HG03520 (cell line): Measurements from ENCODE around the gene RSPH9.

Source experiments
- ATAC-seq: cut with Tn5 transposase; IDR thresholded peaks from one replicate; pipeline ENCODE4 v1.9.1; 2021; ENCODE audit warnings: mild to moderate bottlenecking, moderate library complexity; ENCODE audit not compliant: unreplicated experiment

RSPH9 gene

GRCh38 chr6:43707767-43708166 is 62.9 kb downstream of the RSPH9 start:
- no peak for ATAC-seq

DNA sequence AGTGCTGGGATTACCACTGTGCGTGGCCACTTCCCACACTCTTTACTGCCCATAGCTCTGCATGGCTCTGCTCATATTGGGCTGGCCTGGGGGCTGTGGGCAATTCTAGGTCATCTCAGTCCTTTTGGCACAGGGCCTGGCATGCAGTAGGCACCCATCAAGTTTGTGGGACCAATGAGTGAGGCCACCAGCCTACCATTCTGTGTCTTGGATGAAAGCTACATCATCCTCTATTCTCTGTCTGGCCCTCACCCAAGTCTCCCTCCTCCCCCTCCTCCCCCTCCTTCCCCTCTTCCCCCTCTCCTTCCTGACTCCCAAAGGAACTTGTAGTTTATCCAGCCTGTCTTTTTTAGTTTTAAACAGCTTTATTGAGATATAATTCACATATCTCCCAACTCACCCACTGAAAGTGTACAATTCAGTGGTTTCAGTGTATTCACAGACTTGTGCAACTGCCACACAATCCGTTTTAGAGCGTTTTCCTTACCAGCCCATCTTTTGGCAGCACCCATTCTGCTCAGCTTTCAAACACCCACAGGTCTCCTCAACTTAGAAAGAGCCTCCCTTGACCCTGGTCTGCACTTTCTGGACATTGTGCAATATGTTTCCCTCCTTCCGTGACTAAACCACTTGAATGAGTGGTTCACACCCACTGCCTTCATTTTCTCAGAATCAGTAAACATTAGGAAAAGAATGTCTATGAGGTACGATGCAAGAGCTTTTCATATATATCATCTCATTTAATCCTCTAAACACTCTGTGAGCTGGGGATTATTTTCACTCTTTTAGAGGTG is 64.2 kb downstream of the RSPH9 start:
- no peak for ATAC-seq

DNA sequence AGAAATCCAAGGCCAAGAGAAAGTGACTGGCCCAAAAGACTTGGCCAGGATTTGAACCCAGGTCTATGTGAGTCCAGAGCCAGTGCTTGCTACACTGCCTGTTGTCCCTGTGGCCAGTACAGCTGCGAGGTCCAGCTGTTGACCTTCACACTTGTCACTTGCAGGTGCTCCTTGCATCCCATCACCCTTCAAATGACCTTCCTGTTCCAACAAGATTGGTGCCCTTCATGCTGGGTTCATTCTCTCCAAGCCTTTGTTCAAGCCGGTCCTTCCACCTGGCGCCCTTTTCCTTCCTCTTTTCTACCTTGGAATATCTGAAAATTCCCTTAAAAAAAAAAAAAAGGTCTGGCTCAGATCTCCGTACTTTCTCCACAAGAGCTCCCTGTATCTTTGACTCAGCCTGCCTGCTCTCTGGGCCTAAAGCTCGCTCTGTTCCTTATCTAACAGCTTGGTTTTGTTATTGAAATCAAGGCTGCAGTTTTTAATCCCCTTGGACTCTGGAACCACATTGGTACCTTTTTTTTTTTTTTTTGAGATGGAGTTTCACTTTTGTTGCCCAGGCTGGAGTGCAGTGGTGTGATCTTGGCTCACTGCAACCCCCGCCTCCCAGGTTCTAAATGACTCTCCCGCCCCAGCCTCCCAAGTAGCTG is 64.9 kb downstream of the RSPH9 start:
- no peak for ATAC-seq

- no peak for ATAC-seq
Observed at GRCh38 chr6:43710576-43710975, 65.7 kb downstream of the RSPH9 start.

DNA sequence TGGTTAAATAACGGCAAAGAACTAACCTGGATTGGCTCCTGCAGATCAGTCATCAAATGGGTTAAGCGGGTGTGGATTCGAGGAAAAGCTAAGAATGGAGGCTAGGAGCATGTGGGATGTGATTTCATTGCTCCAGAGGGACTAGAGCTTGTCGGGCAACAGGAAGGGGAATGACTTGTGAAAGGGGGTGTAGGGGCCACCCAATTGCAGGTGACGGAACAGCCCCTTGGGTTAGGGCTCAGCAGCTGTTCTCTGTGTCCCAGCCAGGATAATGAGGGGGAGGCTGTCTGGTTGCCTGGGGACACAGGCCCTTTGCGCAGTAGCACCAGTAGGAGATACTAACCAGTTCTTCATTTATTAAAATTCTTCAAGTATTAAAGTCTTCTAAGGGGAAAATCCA is 67.7 kb downstream of the RSPH9 start:
- ATAC-seq, result no peak

DNA sequence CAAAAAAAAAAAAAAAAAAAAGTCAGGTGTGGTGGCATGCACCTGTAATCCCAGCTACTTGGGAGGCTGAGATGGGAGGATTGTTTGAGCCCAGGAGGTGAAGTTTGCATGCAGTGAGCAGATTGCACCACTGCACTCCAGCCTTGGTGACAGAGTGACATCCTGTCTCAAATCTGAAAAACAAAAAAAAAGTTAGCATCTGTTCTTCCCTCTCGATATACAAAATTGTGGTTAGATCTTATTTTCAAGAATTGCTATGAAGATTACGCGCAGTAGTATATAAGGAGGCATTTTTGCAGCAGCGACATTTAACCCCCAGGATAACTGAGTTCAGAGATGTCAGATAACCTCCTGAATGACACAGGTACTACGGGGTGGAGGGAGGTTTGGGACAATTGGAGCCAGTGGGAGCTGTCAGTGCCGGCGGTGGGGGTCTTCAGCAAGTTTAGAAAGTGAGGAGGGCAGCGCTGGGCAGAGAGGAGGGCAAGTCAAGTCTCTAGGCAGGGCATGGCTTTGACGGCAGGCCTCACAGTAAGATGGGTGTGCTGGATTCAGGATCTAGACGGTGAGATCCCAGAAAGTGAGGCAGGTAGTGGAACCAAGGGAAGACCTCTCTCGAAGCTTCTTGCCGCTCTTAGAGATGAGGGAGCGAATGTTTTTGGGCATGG is 68.9 kb downstream of the RSPH9 start:
- ATAC-seq, result no peak

DNA sequence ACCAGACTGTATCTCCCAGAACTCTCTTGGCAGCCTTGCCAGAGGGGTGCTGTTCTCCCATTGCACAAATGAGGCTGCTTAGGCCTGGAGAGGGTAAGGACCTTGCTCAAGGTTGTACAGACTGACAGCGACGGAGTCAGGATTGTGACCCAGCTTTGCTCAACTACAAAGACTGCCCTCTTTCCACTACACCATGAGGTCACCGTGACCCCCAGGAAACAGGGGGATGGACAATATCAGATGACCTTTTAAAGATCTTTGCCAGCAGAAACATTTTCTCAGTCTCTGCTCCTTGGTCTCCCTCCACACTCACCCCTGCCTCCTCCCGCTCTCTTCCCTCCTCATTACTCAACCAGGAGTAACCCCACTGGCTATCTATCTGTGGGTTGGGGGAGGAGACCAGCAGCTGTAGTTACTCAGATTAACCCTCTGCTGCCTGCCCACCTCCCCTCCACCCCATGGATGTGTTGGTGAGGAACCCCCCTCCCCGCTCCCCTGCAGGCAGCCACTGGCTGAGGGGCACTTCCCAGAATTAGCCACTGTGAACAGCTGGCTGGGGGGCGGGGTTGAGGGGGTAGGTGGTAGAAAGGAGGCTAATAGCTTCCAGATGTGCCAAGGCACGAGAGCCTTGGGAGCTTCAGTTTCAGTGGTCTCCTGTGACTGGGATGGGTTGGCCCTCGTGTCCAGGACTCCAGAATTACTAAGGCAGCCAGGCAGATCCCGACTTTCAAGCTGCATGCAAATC is 69.6 kb downstream of the RSPH9 start:
- peak; percentile 9 for ATAC-seq

GRCh38 chr6:43715056-43715788 is 70.4 kb downstream of the RSPH9 start:
- peak; percentile 84 for ATAC-seq

DNA sequence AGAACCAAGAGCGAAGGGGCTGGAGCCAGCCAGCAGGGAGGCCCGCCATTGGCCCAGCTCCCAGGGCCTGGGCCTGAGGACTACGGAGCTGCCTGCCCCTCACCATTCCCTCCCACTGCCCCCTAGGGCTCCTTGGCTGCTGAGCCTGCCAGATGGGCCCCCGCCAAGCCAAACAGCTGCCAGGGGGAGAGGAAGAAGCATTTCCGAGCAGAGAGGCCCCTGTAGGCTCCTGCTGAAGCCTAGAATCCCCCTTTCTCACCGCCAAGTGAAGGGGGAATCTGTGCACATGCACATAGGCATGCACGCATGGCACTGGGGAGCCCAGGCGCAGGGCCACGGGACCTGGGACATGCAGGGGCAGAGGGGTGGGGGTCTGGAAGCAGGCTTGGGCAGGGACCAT is 71.3 kb downstream of the RSPH9 start:
- no peak for ATAC-seq

DNA sequence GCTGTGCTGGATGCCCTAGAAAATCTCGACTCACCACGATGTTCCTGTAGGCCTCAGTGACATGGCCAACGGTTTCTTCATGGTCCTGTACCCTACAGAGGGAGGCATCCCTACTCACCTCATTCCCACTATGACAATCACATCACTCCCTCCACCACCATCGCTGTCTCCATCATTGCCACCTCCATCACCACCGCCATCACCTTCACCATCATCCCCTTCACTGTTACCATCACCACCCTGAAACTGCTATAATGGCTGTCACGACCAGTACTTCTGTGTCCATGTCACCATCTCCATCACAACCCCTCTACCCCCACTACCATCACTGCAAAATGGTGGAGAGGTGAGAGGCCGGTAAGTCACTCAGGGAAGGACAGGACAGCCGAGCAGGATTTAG is 72.6 kb downstream of the RSPH9 start:
- no peak for ATAC-seq

DNA sequence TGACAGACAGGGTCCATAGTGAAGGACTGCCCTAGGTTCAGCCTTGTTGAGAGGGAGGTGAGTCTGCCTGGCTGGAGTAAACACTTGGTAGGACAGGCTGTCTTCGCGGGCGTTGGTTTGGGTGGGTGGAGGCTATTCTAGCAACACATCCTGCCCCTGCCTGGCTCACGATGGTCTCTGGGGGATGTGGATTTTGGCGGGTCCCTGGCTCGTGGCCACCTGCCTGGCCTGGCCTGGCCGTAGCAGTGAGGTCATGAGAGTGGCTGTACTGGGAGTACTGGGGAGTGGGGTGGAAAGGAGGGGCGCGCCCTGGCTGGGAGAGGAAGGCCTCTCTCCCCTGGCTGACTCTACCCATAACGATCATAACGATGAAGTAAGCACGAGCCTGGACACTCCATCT is 73.0 kb downstream of the RSPH9 start:
- no peak for ATAC-seq

DNA sequence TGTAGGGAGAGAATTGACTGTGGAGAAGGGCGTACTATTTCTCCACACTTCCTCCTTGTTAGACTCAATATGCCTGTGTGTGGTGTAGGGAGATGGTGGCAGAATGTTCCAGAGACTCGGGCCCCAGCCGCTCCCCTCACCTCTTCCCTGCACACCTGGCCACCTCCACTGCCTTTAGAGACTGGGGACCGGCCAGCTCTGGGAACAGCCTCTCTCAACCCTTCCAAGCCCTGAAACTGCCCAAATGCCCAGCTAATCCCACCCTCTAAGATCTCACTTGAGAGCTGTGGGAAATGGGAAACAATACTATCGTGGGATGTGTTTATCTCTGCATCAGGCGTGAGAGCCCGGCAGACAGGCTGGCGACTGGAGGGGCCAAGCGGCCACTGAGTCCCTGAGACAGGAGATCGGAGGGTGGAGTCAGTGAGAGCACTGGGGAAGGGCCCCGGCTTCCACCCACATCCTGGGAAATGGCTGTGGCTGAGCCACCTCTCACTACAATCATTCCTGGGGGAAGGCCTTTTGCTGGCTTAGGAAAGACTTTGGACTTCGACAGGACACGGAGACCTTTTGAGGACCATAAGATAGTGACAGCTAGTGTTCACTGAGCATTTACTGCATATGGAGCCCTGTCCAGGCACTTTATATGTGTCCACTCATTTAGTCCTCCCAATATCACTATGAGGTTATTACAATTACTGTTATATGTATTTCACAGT is 73.7 kb downstream of the RSPH9 start:
- no peak for ATAC-seq

- ATAC-seq, result no peak
Observed at GRCh38 chr6:43719511-43719910, 74.7 kb downstream of the RSPH9 start.

DNA sequence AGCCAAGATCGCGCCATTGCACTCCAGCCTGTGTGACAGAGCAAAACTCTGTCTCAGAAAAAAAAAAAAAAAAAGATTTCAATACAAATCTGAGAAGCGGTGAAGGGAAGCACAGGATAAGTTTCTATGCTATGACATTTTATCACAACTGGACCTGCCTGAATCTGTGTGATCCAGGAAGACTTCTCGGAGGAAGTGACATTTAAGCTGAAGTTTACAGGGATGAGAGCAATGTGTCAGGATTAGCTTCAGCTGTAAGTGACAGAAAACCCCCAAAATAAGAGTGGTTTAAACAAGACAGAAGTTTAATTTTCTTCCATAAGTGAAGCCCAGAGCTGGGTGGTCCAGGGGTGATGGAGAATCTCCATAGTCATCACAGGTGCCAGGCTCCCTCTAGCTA is 76.2 kb downstream of the RSPH9 start:
- ATAC-seq, result no peak
